ENCODE measurements around the gene IFTAP. TPM values are rescaled to one million over a fixed set of nuclear protein-coding genes. Genes with fewer than 3 reads are reported as not detected.

IFTAP gene
- total RNA-seq, 1 experiment from 2014 or later, result 13.1 TPM

DNA sequence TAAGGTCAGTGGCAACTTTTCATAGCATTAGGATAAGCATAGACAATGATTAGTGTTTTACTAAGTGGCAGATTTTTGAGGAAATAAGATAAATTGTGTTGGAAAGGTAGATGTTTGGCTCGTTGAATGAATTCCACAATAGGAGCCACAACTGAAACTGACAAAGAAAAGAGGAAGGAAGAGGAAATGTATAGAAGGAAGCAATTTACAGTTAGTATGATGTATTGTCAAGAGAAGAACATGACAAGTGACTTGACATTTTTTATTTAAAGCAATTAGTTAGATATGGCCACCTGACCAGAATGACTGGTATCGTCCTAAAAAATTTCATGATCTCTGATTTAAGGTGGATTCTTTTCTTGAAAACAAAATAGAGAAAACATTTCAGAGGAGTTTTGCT, 6.9 kb downstream of the IFTAP start:
- H3K27me3 Mint-ChIP-seq (ENCODE audit: insufficient read depth, unreplicated experiment), result no peaks in the 10 kb centered on the region
- CTCF ChIA-PET, result interaction anchor here (1.2 kb wide), 1 partner anchor 37 kb away, joined by 6 read pairs; no protein-coding TSS in a partner anchor
- H3K9me3 Mint-ChIP-seq (ENCODE audit: unreplicated experiment), result no peaks in the 10 kb centered on the region
- no peak for DNase-seq (ENCODE audit: unreplicated experiment)
- no peak overlapping the region for H3K27ac Mint-ChIP-seq (ENCODE audit: low read depth, unreplicated experiment)
- no peak overlapping the region for H3K4me3 Mint-ChIP-seq (ENCODE audit: unreplicated experiment)
- TF ChIP-seq, protein P1, sequence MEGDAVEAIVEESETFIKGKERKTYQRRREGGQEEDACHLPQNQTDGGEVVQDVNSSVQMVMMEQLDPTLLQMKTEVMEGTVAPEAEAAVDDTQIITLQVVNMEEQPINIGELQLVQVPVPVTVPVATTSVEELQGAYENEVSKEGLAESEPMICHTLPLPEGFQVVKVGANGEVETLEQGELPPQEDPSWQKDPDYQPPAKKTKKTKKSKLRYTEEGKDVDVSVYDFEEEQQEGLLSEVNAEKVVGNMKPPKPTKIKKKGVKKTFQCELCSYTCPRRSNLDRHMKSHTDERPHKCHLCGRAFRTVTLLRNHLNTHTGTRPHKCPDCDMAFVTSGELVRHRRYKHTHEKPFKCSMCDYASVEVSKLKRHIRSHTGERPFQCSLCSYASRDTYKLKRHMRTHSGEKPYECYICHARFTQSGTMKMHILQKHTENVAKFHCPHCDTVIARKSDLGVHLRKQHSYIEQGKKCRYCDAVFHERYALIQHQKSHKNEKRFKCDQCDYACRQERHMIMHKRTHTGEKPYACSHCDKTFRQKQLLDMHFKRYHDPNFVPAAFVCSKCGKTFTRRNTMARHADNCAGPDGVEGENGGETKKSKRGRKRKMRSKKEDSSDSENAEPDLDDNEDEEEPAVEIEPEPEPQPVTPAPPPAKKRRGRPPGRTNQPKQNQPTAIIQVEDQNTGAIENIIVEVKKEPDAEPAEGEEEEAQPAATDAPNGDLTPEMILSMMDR (IDR thresholded peaks at IDR 0.05; ENCODE audit: unreplicated experiment), result no peak
- POLR2A ChIA-PET, result no interaction called here
- BruUV-seq (replicated peaks), result no TSS peak
- no peaks in the 10 kb centered on the region for H3K36me3 Mint-ChIP-seq (ENCODE audit: insufficient read depth, unreplicated experiment)
- no peaks in the 10 kb centered on the region for H3K4me1 Mint-ChIP-seq (ENCODE audit: insufficient read depth, unreplicated experiment)
- intact Hi-C loops (cut with micrococcal nuclease), result no loop called here

DNA sequence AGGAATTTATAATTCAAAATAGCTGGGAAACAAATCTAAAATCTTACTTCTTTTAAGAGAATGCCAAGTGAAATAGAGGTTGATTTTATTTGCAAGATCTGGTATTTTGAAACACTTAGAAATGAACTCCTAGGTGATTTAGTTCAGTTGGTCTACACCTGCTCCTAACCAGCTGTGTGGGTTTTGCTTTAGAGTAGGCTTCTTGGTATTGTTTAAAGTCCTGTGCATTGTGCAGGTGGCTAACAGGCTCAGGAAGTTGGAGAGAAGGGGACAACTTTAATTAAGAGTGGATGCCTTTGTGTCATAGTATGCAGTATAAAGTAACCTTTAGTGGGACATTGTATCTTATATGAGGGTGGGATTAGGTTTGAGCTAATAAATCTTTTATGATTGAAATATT, 7.8 kb downstream of the IFTAP start:
- H3K9me3 Mint-ChIP-seq (ENCODE audit: unreplicated experiment), result no peaks in the 10 kb centered on the region
- H3K4me1 Mint-ChIP-seq (ENCODE audit: insufficient read depth, unreplicated experiment), result no peaks in the 10 kb centered on the region
- POLR2A ChIA-PET, result no interaction called here
- BruUV-seq (replicated peaks), result no TSS peak
- H3K27me3 Mint-ChIP-seq (ENCODE audit: insufficient read depth, unreplicated experiment), result no peaks in the 10 kb centered on the region
- H3K4me3 Mint-ChIP-seq (ENCODE audit: unreplicated experiment), result no peak overlapping the region
- CTCF ChIA-PET, result interaction anchor here (0.7 kb wide), 1 partner anchor 28 kb away, joined by 3 read pairs; no protein-coding TSS in a partner anchor
- TF ChIP-seq, protein P1 (IDR thresholded peaks at IDR 0.05; ENCODE audit: unreplicated experiment), result no peak
- DNase-seq (ENCODE audit: unreplicated experiment), result no peak
- H3K36me3 Mint-ChIP-seq (ENCODE audit: insufficient read depth, unreplicated experiment), result no peaks in the 10 kb centered on the region
- intact Hi-C loops (cut with micrococcal nuclease), result no loop called here
- no peak overlapping the region for H3K27ac Mint-ChIP-seq (ENCODE audit: low read depth, unreplicated experiment)

DNA sequence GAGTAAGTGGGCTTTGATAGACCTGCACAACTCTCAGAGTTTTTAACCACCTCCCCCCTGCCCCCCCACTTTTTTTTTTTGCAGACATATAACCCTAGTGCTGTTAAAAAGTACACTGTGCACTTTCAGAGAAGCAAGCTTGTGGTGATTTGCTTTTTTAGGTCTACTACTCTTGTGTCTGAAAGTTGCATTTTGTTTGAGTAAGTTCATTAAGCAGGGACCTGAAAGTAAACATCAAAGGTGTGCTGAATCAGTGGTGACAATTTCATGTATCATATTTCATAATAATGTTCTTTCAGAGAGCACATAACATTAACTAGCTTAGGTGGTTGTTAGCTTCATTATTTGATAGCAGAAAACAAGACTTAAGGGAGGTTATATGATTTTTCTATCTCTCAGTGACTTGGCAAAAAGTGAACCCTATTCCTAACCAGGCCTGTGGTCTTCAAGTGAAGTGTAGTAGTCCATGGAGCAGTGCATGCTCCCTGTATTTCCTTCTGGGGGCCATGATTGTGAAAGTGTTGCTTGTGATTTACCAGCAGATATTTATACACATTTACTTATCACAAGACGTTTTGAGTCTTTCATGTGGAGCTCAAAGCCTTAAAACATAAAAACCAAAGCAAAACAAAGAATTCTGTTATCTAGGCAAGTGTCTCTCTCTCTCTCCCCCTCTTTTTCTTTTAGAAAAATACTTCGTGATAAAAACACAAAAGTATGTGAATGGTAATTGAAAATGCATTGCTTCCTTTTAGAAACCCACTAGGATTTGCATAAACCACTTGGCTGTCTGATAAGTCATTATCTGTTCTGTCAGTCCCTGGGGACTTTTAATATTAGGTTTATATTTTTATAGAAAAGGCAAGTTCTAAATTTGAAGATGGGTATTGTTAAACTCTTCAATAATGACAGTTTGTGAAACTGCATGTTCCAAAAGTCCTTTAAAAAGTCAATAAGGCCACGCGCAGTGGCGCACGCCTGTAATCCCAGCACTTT, 11.2 kb downstream of the IFTAP start:
- Mint-ChIP-seq H3K4me1 (ENCODE audit: insufficient read depth, unreplicated experiment) (no peaks in the 10 kb centered on the region), H3K27ac (ENCODE audit: low read depth, unreplicated experiment) (no peak overlapping the region), H3K9me3 (ENCODE audit: unreplicated experiment) (no peaks in the 10 kb centered on the region), H3K36me3 (ENCODE audit: insufficient read depth, unreplicated experiment) (no peaks in the 10 kb centered on the region), H3K4me3 (ENCODE audit: unreplicated experiment) (no peak overlapping the region), H3K27me3 (ENCODE audit: insufficient read depth, unreplicated experiment) (no peaks in the 10 kb centered on the region)
- CTCF ChIA-PET, result interaction anchor here (0.6 to 1.0 kb wide), 5 partner anchors 17 to 154 kb away, joined by 3 read pairs; no protein-coding TSS in a partner anchor
- POLR2A ChIA-PET, result no interaction called here
- DNase-seq (ENCODE audit: unreplicated experiment), result no peak
- intact Hi-C loops (cut with micrococcal nuclease), result no loop called here
- TF ChIP-seq, protein P1 (IDR thresholded peaks at IDR 0.05; ENCODE audit: unreplicated experiment), result no peak
- BruUV-seq (replicated peaks), result no TSS peak

DNA sequence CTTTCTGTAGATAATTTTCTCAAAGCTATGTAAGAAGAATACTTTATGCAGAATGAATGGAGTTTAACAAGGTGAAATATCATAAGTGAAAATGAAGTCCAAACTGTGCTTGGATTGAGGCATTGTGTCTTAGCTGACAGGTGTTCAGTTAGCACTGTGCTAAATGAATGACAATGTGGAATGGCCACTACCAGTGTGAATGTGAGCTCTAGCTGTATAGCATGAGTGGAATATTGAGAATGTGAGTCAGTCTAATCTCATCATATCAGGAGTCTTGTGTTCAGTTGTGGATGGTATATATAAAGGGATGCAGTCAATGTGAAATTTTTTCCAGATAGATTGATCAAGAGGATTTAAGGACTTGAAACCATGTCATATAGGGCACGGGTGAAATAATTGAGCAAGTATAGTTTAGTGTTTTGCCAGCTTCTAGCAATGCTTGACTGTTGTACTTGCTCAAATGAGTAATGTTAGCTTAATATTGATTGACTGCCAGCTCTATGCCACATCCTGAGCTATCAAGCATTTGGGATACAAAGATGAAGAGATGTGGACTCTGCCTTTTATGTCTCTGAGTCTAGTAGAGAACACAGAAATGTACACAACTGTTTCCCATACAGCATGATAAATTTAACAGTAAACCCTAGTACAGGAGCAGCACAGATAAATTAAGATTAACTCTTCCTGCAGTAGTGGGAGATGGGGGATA, 14.3 kb downstream of the IFTAP start:
- CTCF ChIA-PET, result interaction anchor here (0.5 to 2.4 kb wide), 6 partner anchors 14 to 1348 kb away, joined by 3 to 13 read pairs (median 3); no protein-coding TSS in a partner anchor

More for the DNA sequence above, 14.3 kb downstream of the IFTAP start:
- H3K36me3 Mint-ChIP-seq (ENCODE audit: insufficient read depth, unreplicated experiment), result no peaks in the 10 kb centered on the region
- no peaks in the 10 kb centered on the region for H3K4me1 Mint-ChIP-seq (ENCODE audit: insufficient read depth, unreplicated experiment)
- intact Hi-C loops (cut with micrococcal nuclease), result no loop called here
- no peak for DNase-seq (ENCODE audit: unreplicated experiment)
- H3K27me3 Mint-ChIP-seq (ENCODE audit: insufficient read depth, unreplicated experiment), result no peaks in the 10 kb centered on the region
- H3K9me3 Mint-ChIP-seq (ENCODE audit: unreplicated experiment), result no peaks in the 10 kb centered on the region
- no peak overlapping the region for H3K27ac Mint-ChIP-seq (ENCODE audit: low read depth, unreplicated experiment)
- POLR2A ChIA-PET, result interaction anchor here (1.1 kb wide), 1 partner anchor 13 kb away, joined by 3 read pairs; no protein-coding TSS in a partner anchor
- no TSS peak for BruUV-seq (replicated peaks)
- H3K4me3 Mint-ChIP-seq (ENCODE audit: unreplicated experiment), result no peak overlapping the region
- TF ChIP-seq, protein P1 (IDR thresholded peaks at IDR 0.05; ENCODE audit: unreplicated experiment), result no peak
